Iris pigment epithelial cell (primary cell): Measurements from ENCODE around the gene RTP5.
A peak's percentile ranks its signal among the peaks of the same experiment; 100 is the strongest.

Experiments
- DNase-seq: peaks from one replicate; pipeline ENCODE4 v3.0.0-alpha.2; 2011; ENCODE audit warnings: low read depth

RTP5 gene

GRCh38 chr2:241857572-241858121 is 11.9 kb upstream of the RTP5 start:
- DNase-seq = no peak

GRCh38 chr2:241858206-241859016 is 11.1 kb upstream of the RTP5 start, which contains the start of gene PDCD1:
TSS of gene PDCD1 (minus strand) at chr2:241858894. CDS start at chr2:241858838, 56 bp downstream.
- no peak for DNase-seq

GRCh38 chr2:241859017-241859435 is 10.5 kb upstream of the RTP5 start:
- DNase-seq = no peak

GRCh38 chr2:241859436-241860183 is 9.9 kb upstream of the RTP5 start:
- peak; percentile 16 for DNase-seq

GRCh38 chr2:241860184-241861078 is 9.1 kb upstream of the RTP5 start:
- no peak for DNase-seq

- DNase-seq = no peak
Observed at GRCh38 chr2:241861264-241861663, 8.3 kb upstream of the RTP5 start.

- DNase-seq = no peak
Observed at GRCh38 chr2:241862093-241862492, 7.4 kb upstream of the RTP5 start.

- no peak for DNase-seq
Observed at GRCh38 chr2:241862775-241863535, 6.6 kb upstream of the RTP5 start.

- peak; percentile 29 for DNase-seq
Observed at GRCh38 chr2:241863536-241863954, 6.0 kb upstream of the RTP5 start.

- no peak for DNase-seq
Observed at GRCh38 chr2:241864168-241864849, 5.2 kb upstream of the RTP5 start.

GRCh38 chr2:241864850-241865213 is 4.7 kb upstream of the RTP5 start:
- no peak for DNase-seq

- no peak for DNase-seq
Observed at GRCh38 chr2:241865416-241865956, 4.0 kb upstream of the RTP5 start.

GRCh38 chr2:241865957-241866789 is 3.4 kb upstream of the RTP5 start:
- DNase-seq = peak; percentile 19

GRCh38 chr2:241866790-241867645 is 2.5 kb upstream of the RTP5 start:
- DNase-seq = no peak

GRCh38 chr2:241867776-241868420 is 1.6 kb upstream of the RTP5 start:
- no peak for DNase-seq

GRCh38 chr2:241868661-241869081 is 858 bp upstream of the RTP5 start:
- DNase-seq = no peak

- DNase-seq = no peak
Observed at GRCh38 chr2:241870081-241870541, 582 bp downstream of the RTP5 start.
